ENCODE measurements around the gene C16orf96.

DNA sequence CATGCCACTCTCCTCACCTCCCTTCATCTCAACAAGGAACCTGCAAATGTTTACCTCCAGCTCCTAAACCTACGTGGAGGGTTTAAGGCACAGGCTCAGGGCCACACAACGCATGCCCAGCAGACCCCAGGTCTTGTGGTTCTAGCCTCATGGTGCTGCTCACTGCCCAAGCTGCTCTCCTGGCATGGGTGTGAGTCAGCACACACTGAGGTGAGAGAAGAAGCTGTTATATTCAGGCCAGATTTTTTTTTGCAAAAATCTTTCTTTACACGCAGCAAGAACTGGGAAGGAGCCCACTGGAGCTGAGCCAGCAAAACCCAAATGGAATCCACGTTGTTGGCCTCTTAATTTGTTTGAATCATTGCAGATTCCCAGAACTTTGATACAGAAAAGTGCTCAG, 5.5 kb upstream of the C16orf96 start:
- TF ChIP-seq CTCF (IDR thresholded peaks at IDR 0.05), result no peak
- no peak for TF ChIP-seq EZH2 (IDR thresholded peaks at IDR 0.05)
- TF ChIP-seq EZH2phosphoT487 (IDR thresholded peaks at IDR 0.05), result no peak
